Hepatocyte (in vitro differentiated cells): ENCODE results near the gene SPRR2F. TPM values are rescaled to one million over a fixed set of nuclear protein-coding genes. Genes with fewer than 3 reads are reported as not detected.

Experiments used
- DNase-seq: peaks from one replicate; pipeline ENCODE4 v3.0.0-alpha.2; 2016; ENCODE audit warnings: low spot score
- H2AFZ ChIP-seq: fragments of 200-600 bp; sonication (generic); 2 replicates; pipeline ENCODE4 v1.6.0; 2016; ENCODE audit warnings: antibody characterized with exemption, mild to moderate bottlenecking
- H3K27ac ChIP-seq: fragments of 200-600 bp; sonication (generic); 2 replicates; pipeline ENCODE4 v1.5.1; 2016; ENCODE audit warnings: mild to moderate bottlenecking
- H3K27me3 ChIP-seq: fragments of 200-600 bp; sonication (generic); 2 replicates; pipeline ENCODE4 v1.6.1; 2016
- H3K36me3 ChIP-seq: fragments of 200-600 bp; sonication (generic); replicated peaks from 2 replicates; pipeline ENCODE4 v1.5.1; 2016; ENCODE audit warnings: low read depth; ENCODE audit not compliant: insufficient read depth
- H3K4me1 ChIP-seq: fragments of 200-600 bp; sonication (generic); 2 replicates; pipeline ENCODE4 v1.5.1; 2016; ENCODE audit warnings: mild to moderate bottlenecking, moderate library complexity; ENCODE audit not compliant: insufficient read depth
- H3K4me2 ChIP-seq: fragments of 200-600 bp; sonication (generic); 2 replicates; pipeline ENCODE4 v1.6.0; 2016
- H3K4me3 ChIP-seq: fragments of 200-600 bp; sonication (generic); 2 replicates; pipeline ENCODE4 v1.5.1; 2016; ENCODE audit warnings: mild to moderate bottlenecking
- H3K79me2 ChIP-seq: fragments of 200-600 bp; sonication (generic); 2 replicates; pipeline ENCODE4 v1.6.0; 2017; ENCODE audit warnings: mild to moderate bottlenecking
- H3K9me2 ChIP-seq: fragments of 200-600 bp; sonication (generic); replicated peaks from 2 replicates; pipeline ENCODE4 v1.6.0; 2017; ENCODE audit warnings: mild to moderate bottlenecking; ENCODE audit not compliant: insufficient read depth
- H3K9me3 ChIP-seq: fragments of 200-600 bp; sonication (generic); 2 replicates; pipeline ENCODE4 v1.5.1; 2016; ENCODE audit warnings: low read depth, mild to moderate bottlenecking
- H4K20me1 ChIP-seq: fragments of 200-600 bp; sonication (generic); 2 replicates; pipeline ENCODE4 v1.6.0; 2016; ENCODE audit warnings: mild to moderate bottlenecking; ENCODE audit not compliant: insufficient read depth, poor library complexity, severe bottlenecking
- EZH2 ChIP-seq: fragments of 200-600 bp; sonication (generic); IDR thresholded peaks from 2 replicates; pipeline ENCODE4 v1.6.1; 2016; ENCODE audit warnings: antibody characterized with exemption, mild to moderate bottlenecking, borderline replicate concordance
- EZH2phosphoT487 ChIP-seq: fragments of 200-600 bp; sonication (generic); IDR thresholded peaks from one replicate; pipeline ENCODE4 v1.6.1; 2018; ENCODE audit warnings: antibody characterized with exemption, mild to moderate bottlenecking, low read depth, moderate library complexity; ENCODE audit not compliant: unreplicated experiment, severe bottlenecking
- WGBS: methylation state at CpG from one replicate; pipeline ENCODE4 v1.1.6; 2016; ENCODE audit warnings: low lambda C conversion rate; ENCODE audit errors: missing lambda C conversion rate; 5-methylcytosine and 5-hydroxymethylcytosine counted together
- polyA plus RNA-seq: library from polyadenylated mRNA; unstranded; fragments of >200 nt; fragmentation: Nextera tagmentation; extraction: Ambion mirVana; gene quantifications from 2 replicates; pipeline ENCODE4 v1.2.1, GENCODE V29; 2016
- total RNA-seq: library from RNA; depleted of rRNA; stranded (reverse); fragments of >200 nt; gene quantifications from 2 replicates; pipeline ENCODE4 v1.2.3, GENCODE V29; 2014
- TF ChIP-seq, protein P1 (sequence below): fragments of 200-600 bp; sonication (generic); IDR thresholded peaks from 2 replicates; pipeline ENCODE4 v1.5.1; 2016; ENCODE audit warnings: antibody characterized with exemption, mild to moderate bottlenecking; ENCODE audit not compliant: poor library complexity

SPRR2F gene, protein sequence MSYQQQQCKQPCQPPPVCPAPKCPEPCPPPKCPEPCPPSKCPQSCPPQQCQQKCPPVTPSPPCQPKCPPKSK
- 0.80 and 2.5 TPM in 2 replicates for total RNA-seq
- 26.1 and 42.2 TPM in 2 replicates for polyA plus RNA-seq

DNA sequence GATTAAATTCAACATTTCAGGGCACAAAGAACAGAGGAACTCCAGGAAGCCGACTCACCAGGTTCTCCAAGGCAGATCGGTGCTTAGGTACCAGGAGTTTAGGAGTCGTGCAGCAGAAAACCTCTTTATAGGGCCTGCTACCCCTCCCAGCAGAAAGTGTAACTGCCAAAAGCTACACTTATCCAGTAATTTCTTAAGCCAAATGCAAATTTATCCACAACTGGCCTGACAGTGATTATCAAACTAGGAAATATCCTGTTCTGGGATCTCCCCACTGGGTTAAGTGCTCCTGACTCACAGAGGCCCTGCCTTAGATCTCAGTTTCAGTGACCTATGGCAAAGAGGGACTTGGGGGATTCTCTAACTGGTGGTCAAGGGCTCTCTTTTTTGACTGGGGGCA, at the start of gene SPRR2F:
SPRR2F (minus strand) TSS at position 101 of the 400 bp plus-strand sequence. CDS start 783 bp downstream, outside the sequence.
- H3K4me2 ChIP-seq, result no peak within 1 kb of the TSS
- no peak for DNase-seq
- no peaks in the 10 kb centered on the region for H3K4me1 ChIP-seq
- H3K9me2 ChIP-seq, result no peaks in the 10 kb centered on the region
- no peak within 1 kb of the TSS for H3K27ac ChIP-seq
- H2AFZ ChIP-seq, result no peak within 1 kb of the TSS
- no peaks in the 10 kb centered on the region for H3K36me3 ChIP-seq
- 80% methylated on average over 3 of the region's 3 CpGs for WGBS
- H3K27me3 ChIP-seq, result no peaks in the 10 kb centered on the region
- no peak within 1 kb of the TSS for H3K4me3 ChIP-seq
- H4K20me1 ChIP-seq, result no peaks in the 10 kb centered on the region
- H3K79me2 ChIP-seq, result no peaks in the 10 kb centered on the region
- TF ChIP-seq, protein P1, sequence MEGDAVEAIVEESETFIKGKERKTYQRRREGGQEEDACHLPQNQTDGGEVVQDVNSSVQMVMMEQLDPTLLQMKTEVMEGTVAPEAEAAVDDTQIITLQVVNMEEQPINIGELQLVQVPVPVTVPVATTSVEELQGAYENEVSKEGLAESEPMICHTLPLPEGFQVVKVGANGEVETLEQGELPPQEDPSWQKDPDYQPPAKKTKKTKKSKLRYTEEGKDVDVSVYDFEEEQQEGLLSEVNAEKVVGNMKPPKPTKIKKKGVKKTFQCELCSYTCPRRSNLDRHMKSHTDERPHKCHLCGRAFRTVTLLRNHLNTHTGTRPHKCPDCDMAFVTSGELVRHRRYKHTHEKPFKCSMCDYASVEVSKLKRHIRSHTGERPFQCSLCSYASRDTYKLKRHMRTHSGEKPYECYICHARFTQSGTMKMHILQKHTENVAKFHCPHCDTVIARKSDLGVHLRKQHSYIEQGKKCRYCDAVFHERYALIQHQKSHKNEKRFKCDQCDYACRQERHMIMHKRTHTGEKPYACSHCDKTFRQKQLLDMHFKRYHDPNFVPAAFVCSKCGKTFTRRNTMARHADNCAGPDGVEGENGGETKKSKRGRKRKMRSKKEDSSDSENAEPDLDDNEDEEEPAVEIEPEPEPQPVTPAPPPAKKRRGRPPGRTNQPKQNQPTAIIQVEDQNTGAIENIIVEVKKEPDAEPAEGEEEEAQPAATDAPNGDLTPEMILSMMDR, result no peak
- TF ChIP-seq EZH2 (no peak), EZH2phosphoT487 (no peak)
- H3K9me3 ChIP-seq, result no peaks in the 10 kb centered on the region

DNA sequence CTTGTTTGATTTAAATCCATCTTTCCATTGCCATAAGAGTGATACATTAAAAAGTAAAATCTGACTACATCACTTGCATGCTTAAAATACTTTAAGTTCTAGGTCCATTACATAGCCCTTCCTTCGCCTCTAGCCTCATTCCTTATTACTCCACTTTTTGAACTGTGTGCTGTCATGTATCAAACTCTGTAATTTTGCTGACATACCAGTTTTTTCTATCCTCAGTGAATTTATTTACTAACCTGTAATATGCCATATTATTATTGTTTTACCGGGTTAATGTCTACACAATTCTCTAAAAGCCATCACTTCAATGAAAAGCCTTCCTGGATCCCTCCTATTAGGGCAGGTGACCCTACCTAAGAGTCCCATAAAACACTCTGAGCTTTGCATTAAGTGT, 42.2 kb upstream of the SPRR2F start:
- Histone ChIP-seq H3K9me2 (no peaks in the 10 kb centered on the region), H2AFZ (no peak overlapping the region), H4K20me1 (no peaks in the 10 kb centered on the region), H3K4me2 (no peak overlapping the region), H3K4me3 (no peak overlapping the region), H3K4me1 (no peaks in the 10 kb centered on the region), H3K36me3 (no peaks in the 10 kb centered on the region), H3K79me2 (no peaks in the 10 kb centered on the region), H3K27me3 (no peaks in the 10 kb centered on the region), H3K9me3 (no peaks in the 10 kb centered on the region), H3K27ac (no peak overlapping the region)
- WGBS, result 70% methylated on average over 2 of the region's 2 CpGs
- TF ChIP-seq EZH2 (no peak), EZH2phosphoT487 (no peak)
- TF ChIP-seq, protein P1, result no peak
- DNase-seq, result no peak

DNA sequence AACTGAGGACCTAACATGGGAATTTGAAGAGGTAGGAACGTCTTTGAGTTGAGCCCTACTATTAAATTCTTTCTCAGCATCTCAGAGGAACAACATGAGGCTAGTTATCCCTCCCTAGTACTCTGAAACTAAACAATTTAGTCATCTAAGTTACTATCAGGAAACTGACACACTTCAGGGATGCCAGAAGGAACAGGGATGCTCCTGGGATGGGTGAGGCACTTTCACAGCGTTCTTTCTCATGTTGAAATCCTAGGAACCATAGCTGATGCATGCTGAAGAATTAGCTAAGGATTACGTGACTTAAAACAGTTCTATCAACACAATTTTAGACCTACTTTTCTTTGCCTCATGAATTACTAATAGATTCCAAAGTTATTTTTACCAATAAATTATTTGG, 39.2 kb upstream of the SPRR2F start:
- Histone ChIP-seq H3K36me3 (no peaks in the 10 kb centered on the region), H3K27me3 (no peaks in the 10 kb centered on the region), H3K27ac (no peak overlapping the region), H3K9me2 (no peaks in the 10 kb centered on the region), H2AFZ (no peak overlapping the region), H3K4me3 (no peak overlapping the region), H3K9me3 (no peaks in the 10 kb centered on the region), H3K4me1 (no peaks in the 10 kb centered on the region), H4K20me1 (no peaks in the 10 kb centered on the region), H3K4me2 (no peak overlapping the region), H3K79me2 (no peaks in the 10 kb centered on the region)
- DNase-seq, result no peak
- 40% methylated on average over 3 of the region's 3 CpGs for WGBS
- TF ChIP-seq, protein P1, result no peak
- TF ChIP-seq EZH2phosphoT487 (no peak), EZH2 (no peak)

DNA sequence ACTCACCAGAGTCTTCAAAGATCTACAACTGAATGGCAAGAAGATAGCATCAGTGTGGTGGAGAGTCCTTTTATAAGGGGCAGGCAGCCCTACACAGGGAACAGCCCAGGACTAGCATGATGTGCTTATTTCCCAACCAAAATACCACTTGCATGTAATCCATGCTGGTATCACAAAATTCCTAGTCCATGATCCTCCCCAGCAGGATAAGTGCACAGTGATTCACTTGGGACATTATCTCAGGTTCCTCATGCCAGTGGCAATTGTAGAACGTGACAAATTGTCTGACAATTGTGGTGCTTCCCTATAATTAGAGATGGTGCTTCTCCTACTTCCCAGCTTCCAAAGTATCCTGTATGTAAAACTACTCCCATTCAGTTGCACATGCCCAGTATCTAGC, 37.5 kb upstream of the SPRR2F start, which contains the start of gene SPRR2G:
SPRR2G (minus strand) TSS at position 45 of the 400 bp plus-strand sequence. CDS start 780 bp downstream, outside the sequence.
- no peak within 1 kb of the TSS for H3K4me2 ChIP-seq
- H2AFZ ChIP-seq, result no peak within 1 kb of the TSS
- H3K4me1 ChIP-seq, result no peaks in the 10 kb centered on the region
- H3K27ac ChIP-seq, result no peak within 1 kb of the TSS
- H3K9me2 ChIP-seq, result no peaks in the 10 kb centered on the region
- H3K79me2 ChIP-seq, result no peaks in the 10 kb centered on the region
- H3K9me3 ChIP-seq, result no peaks in the 10 kb centered on the region
- no peaks in the 10 kb centered on the region for H3K27me3 ChIP-seq
- no peak for DNase-seq
- H3K36me3 ChIP-seq, result no peaks in the 10 kb centered on the region
- WGBS, result 30% methylated on average over 1 of the region's 1 CpG
- TF ChIP-seq EZH2 (no peak), EZH2phosphoT487 (no peak)
- TF ChIP-seq, protein P1, result no peak
- no peak within 1 kb of the TSS for H3K4me3 ChIP-seq
- H4K20me1 ChIP-seq, result no peaks in the 10 kb centered on the region
